ENCODE results near the gene NPR1.
"Not testable (repeated sequence)": the region's sequence is repeated elsewhere in the genome, so short reads cannot be mapped to it uniquely, and the experiment has no call there.

Gene NPR1

DNA sequence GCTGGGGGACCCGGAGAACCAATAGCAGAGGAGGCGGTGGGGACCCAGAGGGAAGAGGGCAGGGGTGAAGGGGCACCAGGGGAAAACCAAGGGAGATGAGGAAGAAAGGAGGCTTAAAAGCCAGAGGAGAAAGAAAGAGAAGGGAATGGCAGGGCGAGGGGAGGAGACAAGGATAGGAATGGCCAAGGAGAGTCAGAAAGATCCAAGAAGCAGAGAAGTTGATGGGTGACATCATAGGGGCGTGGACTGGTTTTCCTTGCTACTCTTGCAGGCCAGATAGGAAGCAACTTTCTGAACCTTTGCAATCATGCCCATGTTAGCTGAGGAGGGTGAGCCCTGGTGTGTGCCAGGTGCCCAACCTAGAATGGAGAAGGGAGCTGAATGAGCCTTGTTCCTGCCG is 5.4 kb downstream of the NPR1 start:
- DNase-seq = no peak

DNA sequence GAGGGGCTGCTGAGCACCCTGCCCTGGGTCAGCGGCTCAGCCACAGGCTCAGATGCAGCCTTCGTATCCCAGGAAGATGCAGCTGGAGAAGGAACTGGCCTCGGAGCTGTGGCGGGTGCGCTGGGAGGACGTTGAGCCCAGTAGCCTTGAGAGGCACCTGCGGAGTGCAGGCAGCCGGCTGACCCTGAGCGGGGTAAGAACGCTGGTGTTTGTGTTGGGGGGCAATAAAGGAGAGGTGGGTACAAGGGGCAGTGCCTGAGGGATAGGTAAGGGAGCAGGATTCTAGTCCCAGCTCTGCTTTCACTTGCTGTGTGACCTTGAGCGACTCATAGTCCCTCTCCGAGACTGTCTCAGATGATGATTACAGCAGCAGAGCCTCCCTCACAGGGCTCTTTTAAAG is 6.4 kb downstream of the NPR1 start:
- no peak for DNase-seq

GRCh38 chr1:153685544-153686340 is 7.3 kb downstream of the NPR1 start:
- no peak for DNase-seq

- DNase-seq = no peak
These were observed 9.0 kb downstream of the NPR1 start for GRCh38 chr1:153687346-153688125.

- DNase-seq = no peak
These were observed 9.8 kb downstream of the NPR1 start for GRCh38 chr1:153688276-153688675.

GRCh38 chr1:153688736-153689328 is 10.3 kb downstream of the NPR1 start:
- no peak for DNase-seq

- no peak for DNase-seq
These were observed 15.0 kb downstream of the NPR1 start for GRCh38 chr1:153693466-153693865.

- DNase-seq = no peak
These were observed 18.3 kb downstream of the NPR1 start for GRCh38 chr1:153696741-153697140.

DNA sequence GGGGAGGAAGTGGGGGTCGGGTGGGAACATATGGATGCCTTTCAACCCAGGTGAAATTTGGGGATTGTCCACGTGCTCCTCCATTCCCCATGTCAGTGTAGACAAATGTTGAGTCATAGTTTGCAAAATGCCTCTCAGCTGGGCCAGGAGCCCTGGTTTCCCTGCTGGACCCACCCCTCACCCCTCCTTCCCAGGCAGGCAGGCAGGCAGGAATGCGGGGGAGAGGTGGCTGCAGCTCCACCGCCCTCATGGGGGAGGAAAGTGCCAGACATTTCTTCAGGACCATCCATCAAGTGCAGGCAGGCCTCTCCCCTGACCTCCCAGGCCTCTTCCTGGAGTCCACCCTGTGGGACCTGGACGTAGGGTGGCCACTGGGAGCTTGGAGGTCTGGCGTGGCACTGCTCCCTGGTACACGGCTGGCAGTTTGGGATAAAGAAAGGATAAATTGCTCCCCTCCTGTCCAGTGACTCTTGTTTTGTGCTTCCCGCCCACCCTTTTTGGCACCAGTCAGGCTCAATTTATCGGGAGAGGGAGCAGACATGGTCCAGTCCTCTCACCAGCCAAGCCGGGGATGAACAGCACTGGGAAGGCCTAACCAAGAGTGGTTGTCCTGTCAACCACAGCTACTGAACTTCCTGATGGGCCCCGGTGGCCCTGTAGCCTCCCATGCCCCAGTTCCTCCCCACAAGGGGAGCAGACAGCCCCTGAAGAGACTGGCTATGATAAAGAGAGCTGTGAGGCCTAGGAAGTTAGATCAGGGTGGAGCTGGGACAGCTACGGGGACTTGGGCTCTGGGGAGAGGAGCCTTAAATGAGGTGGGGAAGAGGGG is 18.9 kb downstream of the NPR1 start:
- peak; percentile 96 for DNase-seq

- no peak for DNase-seq
These were observed 19.8 kb downstream of the NPR1 start for GRCh38 chr1:153698020-153698922.

DNA sequence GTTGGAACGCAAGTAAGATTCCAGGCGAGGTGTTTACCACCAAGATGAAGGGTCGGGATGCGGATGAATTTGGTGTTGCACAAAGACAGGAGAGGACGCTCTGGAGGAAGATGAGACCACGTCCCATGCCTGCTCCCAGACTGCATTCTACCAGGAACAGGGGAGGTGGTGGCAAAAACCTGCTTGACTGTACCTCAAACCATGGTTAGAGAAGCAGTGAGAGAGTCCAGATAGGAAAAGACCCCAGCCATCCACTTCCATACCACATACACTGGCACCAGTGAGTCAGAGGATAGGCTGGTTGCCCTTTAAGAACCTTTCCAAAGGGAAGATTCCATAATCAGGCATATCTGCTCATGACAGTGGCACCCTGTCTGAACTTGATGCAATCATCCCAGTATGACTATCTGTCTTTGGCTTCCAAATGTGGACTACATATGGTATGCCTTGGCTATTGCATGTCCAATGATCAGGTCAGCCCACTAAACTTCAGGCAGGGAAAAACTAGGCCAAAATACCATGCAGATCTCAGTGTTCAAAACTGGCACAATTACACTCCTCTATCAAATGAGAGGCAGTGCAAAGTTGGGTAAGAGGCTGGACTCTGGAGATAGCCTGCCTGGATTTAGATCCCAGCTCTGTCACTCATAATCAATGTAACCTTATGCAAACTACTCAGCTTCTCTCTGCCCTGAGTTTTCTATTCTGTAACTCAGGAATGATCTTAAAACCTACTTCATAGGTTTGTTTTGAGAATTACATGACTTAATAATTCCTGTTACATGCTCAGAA is 20.6 kb downstream of the NPR1 start:
- no peak for DNase-seq

DNA sequence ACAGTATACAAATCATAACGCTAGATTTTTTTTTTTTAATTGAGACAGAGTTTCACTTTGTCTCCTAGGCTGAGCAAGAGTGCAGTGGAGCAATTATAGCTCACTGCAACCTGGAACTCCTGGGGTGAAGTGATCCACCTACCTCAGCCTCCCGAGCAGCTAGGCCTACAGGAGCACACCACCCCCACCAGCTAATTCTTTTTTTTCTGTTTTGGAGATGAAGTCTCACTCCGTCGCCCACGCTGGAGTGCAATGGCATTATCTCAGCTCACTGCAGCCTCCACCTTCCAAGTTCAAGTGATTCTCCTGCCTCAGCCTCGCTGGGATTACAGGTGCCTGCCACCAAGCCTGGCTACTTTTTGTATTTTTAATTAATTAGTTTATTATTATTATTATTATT is 21.3 kb downstream of the NPR1 start:
- no peak for DNase-seq

DNA sequence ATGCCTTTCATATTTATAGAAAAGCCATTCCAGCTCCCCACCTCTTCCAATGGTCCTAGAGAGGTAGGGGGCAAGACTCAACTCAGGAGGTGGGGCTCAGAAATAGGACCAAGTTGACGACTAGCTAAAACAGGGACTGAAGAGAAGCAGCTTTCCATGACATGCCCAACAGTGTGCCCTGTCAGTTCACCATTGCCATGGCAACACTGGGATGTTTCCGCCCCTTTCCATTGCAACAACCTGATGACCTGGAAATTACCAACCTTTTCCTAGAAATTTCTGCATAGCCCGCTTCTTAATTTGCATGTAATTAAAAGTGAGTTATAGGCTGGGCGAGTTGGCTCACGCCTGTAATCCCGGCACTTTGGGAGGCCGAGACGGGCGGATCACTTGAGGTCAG is 27.0 kb downstream of the NPR1 start:
- DNase-seq = no peak

DNA sequence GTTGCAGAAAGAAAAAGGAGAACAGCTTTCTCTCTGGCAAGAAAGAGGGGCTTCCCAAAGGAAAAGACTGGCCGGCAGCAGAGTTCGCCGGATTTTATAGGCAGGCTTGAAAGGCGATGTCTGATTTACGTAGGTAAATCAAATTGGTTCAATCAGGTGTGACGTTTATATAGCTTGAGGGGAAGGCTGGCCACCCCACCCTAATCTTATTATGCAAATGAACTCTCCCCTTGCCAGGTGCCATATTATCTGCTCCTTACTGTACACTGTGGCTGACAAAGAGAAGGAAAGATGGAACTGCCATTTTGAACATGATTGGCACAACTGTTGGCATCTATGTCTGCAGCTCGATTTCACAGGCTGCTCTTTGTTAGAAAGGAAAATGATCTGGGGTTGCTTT is 32.5 kb downstream of the NPR1 start:
- no peak for DNase-seq

- not testable (repeated sequence) for DNase-seq
These were observed 37.7 kb downstream of the NPR1 start for GRCh38 chr1:153716211-153716610.

GRCh38 chr1:153717330-153717729 is 38.8 kb downstream of the NPR1 start:
- DNase-seq = no peak

- no peak for DNase-seq
These were observed 45.2 kb downstream of the NPR1 start for GRCh38 chr1:153723687-153724086.

GRCh38 chr1:153724634-153725033 is 46.1 kb downstream of the NPR1 start:
- not testable (repeated sequence) for DNase-seq

DNA sequence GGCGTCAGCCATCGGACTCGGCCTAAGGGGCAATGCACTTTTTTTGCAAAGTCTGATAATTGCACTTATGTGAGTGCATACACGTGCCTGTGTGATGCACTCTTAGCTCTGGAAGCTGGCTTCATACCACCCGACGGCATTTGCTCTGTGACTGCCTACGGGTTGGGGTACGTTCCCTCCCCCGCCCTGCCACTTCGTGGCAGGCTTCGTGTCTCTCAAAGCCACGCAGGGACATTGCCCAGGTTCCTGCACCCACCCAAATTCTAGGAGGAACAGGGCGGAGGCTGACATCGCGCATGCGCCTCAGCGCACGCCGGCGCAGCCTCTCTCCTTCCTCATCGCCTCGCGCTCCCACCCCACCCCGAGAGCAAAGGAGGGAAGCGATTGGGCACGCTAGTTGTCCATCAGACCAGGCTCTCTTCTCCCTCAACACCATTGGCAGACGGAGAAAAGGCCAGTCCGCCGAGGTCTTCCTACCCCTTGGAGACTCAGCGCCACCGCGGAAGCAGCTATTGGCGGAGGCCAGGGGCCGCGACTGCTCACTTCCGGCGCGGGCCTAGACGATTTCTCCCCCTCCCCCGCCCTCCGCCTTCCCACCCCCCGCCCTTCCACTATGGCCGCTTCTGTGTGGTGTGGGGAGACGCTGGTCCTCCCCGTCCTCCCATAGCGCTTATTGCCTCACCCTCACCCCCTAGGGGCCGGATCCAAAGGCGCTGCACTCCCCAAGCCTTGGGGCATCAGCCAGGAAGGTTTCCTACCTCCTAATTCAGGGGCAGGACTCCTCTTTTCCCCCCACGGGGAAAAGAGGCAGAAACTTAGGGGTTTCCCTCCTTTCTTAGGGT is 49.2 kb downstream of the NPR1 start, which contains the start of gene INTS3:
INTS3 (plus strand) TSS at position 588 of the 842 bp plus-strand sequence. CDS start 585 bp downstream, outside the sequence.
- peak; percentile 100 for DNase-seq
